HepG2 (cell line): Measurements from ENCODE around the gene EIF2AK2. TPM values are rescaled to one million over a fixed set of nuclear protein-coding genes. Genes with fewer than 3 reads are reported as not detected.

Experiments
- RXRB ChIP-seq: IDR thresholded peaks from 2 replicates; pipeline ENCODE4 v1.6.1; 2016; ENCODE audit warnings: borderline replicate concordance, missing genetic modification reagents, missing compliant biosample characterization
- SAP130 ChIP-seq: IDR thresholded peaks from 2 replicates; pipeline ENCODE4 v1.6.1; 2016; ENCODE audit warnings: low read depth
- TAF1 ChIP-seq: sonication (generic); formaldehyde crosslinking; IDR thresholded peaks from 2 replicates; pipeline ENCODE4 v1.4.0; 2020; ENCODE audit warnings: missing genetic modification reagents
- THRA ChIP-seq: sonication (generic); formaldehyde crosslinking; IDR thresholded peaks from 2 replicates; pipeline ENCODE4 v1.4.0; 2020; ENCODE audit warnings: missing genetic modification reagents, borderline replicate concordance
- ZNF609 ChIP-seq: sonication (generic); formaldehyde crosslinking; IDR thresholded peaks from 2 replicates; pipeline ENCODE4 v1.4.0; 2020; ENCODE audit warnings: mild to moderate bottlenecking, missing genetic modification reagents, borderline replicate concordance
- ZSCAN20 ChIP-seq: sonication (generic); formaldehyde crosslinking; IDR thresholded peaks from 2 replicates; pipeline ENCODE4 v1.4.0; 2020; ENCODE audit warnings: missing genetic modification reagents, mild to moderate bottlenecking, borderline replicate concordance
- polyA plus RNA-seq, 8 experiments: library from polyadenylated mRNA; depleted of rRNA in 3 of 8; stranded (reverse) in 7 of 8; unstranded in 1 of 8; fragments of >200 nt; fragmentation: Illumina TruSeq in 4 of 8; extraction: Trizol in 4 of 8; gene quantifications; 2 replicates each; pipeline versions ENCODE4 v1.2.1 to v1.2.3, GENCODE V29; 2011 to 2016; ENCODE audit warnings: low read depth in 4 of 8, missing spikeins in 1 of 8, mixed read lengths in 1 of 8; ENCODE audit not compliant: insufficient read depth in 1 of 8
- total RNA-seq, 5 experiments: library from RNA; depleted of rRNA; stranded (reverse); fragments of >200 nt; fragmentation: Illumina TruSeq; extraction: Trizol; gene quantifications; 2 replicates each; pipeline ENCODE4 v1.2.3, GENCODE V29; 2016; ENCODE audit warnings: low read depth in 1 of 5

The EIF2AK2 gene
- total and polyA plus RNA-seq, 2 of the 13 experiments (the other 11 are each of a cell fraction or from before 2014, with no cell fraction given), result 10.2 to 26.1 TPM

GRCh38 chr2:37168217-37168981 lies 11.6 kb upstream of the EIF2AK2 start (continued):
- no peak for TF ChIP-seq ZNF609 (CRISPR knock-in tag)
- TF ChIP-seq SAP130 (CRISPR knock-in tag), result peak; percentile 27; the same call in 1 of the 2 replicates
- TF ChIP-seq ZSCAN20 (CRISPR knock-in tag), result no peak
- TF ChIP-seq THRA, result 0 out of 2 replicates have a peak, but pooled peaks have one; percentile 25
- TF ChIP-seq RXRB (CRISPR knock-in tag), result 0 out of 2 replicates have a peak, but pooled peaks have one; percentile 18
- TF ChIP-seq TAF1, result no peak
